Mammary epithelial cell (primary cell): ENCODE data around the gene LSAMP.

Source experiments
- EZH2 ChIP-seq: IDR thresholded peaks from 2 replicates; pipeline ENCODE4 v1.6.1; 2012; ENCODE audit warnings: low read length, inconsistent platforms, borderline replicate concordance
- TF ChIP-seq, protein P1 (sequence below), 2 donors: IDR thresholded peaks in 1 of 2; conservative IDR thresholded peaks in 1 of 2; 2 replicates each; pipeline ENCODE4 v1.5.1; 2011 to 2012; ENCODE audit warnings: inconsistent platforms in 2 of 2, low read length in 2 of 2, mild to moderate bottlenecking in 2 of 2, control low read depth in 1 of 2, low read depth in 1 of 2; ENCODE audit not compliant: insufficient read depth in 1 of 2; ENCODE audit errors: extremely low read depth in 1 of 2

DNA sequence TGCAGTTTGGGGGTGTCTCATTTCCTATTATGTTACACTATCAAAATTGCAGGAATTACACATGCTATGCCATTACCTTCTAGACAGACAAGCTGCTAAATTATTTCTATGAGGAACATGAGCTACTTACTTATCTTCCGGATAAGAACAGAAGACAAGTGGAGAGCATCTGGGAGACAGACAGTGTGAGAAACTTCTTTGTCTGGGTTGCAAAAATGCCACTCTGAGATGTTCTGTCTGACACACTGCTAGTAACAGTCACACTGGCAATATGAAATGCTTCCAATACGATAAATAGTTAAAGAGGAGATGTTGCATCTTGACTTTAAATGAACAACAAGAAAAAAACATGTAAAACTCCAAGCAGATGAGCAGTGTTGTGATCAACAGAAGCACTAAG, 40.1 kb downstream of the LSAMP start:
- TF ChIP-seq, protein P1, sequence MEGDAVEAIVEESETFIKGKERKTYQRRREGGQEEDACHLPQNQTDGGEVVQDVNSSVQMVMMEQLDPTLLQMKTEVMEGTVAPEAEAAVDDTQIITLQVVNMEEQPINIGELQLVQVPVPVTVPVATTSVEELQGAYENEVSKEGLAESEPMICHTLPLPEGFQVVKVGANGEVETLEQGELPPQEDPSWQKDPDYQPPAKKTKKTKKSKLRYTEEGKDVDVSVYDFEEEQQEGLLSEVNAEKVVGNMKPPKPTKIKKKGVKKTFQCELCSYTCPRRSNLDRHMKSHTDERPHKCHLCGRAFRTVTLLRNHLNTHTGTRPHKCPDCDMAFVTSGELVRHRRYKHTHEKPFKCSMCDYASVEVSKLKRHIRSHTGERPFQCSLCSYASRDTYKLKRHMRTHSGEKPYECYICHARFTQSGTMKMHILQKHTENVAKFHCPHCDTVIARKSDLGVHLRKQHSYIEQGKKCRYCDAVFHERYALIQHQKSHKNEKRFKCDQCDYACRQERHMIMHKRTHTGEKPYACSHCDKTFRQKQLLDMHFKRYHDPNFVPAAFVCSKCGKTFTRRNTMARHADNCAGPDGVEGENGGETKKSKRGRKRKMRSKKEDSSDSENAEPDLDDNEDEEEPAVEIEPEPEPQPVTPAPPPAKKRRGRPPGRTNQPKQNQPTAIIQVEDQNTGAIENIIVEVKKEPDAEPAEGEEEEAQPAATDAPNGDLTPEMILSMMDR (conservative IDR thresholded peaks at IDR 0.05 in 1 of 2, IDR thresholded peaks at IDR 0.05 in 1 of 2; ENCODE audit: extremely low read depth in 1 of 2, insufficient read depth in 1 of 2, low read depth in 1 of 2, low read length in 2 of 2): no peak
- no peak for TF ChIP-seq EZH2
